ENCODE data around the gene LRRC18. TPM values are rescaled to one million over a fixed set of nuclear protein-coding genes. Genes with fewer than 3 reads are reported as not detected.
A peak's percentile ranks its signal among the peaks of the same experiment; 100 is the strongest.

The LRRC18 gene
- total RNA-seq, 2 experiments from 2014 or later = not detected

DNA sequence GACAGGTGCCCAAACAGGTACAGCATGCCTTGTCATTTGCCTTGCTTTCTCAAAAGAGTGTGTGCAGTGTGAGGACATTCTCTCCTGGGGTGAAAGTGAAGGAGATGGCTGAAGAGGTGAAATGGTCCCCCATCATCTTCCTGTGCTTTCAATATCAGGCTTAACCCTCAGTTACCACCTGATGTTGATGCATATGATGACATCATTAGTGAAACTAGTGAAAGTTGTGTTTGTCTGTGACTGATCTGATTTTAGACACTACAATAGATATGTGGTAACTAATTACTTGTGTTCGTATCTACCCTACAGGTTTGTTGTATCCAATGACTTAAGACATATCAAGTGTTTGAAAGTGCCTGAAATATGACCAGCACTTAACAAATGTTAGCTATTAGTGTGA lies 24.4 kb upstream of the LRRC18 start:
- DNase-seq = no peak
- peaks cover 10% of the 10 kb centered on the region for H3K27me3 Mint-ChIP-seq
- H3K4me1 Mint-ChIP-seq = no peaks in the 10 kb centered on the region

DNA sequence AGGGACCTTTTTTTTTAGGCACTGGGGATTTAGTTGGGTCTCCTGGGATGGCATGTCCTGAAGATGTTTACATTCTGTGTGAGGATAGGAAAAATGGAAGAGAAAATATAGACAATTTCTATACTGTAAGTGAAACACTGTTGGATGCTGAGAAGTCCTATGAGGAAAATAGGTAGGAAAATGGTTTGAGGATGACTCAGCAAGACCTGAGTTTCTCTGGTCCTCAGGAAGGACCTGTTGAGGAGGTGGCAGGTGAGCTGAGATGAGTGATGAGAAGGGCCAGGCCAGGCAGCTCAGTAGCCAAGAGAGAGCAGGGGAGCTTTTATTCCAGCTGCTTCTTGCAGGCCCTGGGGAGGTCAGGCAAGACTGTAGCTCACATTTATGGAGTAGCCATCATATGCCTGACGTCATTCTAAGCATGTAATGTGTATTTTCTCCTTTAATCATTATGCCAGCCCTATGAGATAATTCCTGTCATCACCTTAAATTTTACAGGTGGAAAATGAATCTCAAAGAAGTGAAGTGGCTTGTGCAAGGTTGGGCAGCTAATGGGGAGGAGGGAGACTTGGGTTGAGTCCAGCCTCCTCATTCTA lies 19.1 kb upstream of the LRRC18 start:
- CTCF ChIA-PET = no interaction called here

More for the DNA sequence above, 24.4 kb upstream of the LRRC18 start:
- Mint-ChIP-seq H3K9me3 (ENCODE audit: low read depth) (no peaks in the 10 kb centered on the region), H3K27ac (no peak overlapping the region), H3K36me3 (no peaks in the 10 kb centered on the region), H3K4me3 (no peak overlapping the region)
- no peak for ATAC-seq
- CTCF ChIA-PET = no interaction called here

DNA sequence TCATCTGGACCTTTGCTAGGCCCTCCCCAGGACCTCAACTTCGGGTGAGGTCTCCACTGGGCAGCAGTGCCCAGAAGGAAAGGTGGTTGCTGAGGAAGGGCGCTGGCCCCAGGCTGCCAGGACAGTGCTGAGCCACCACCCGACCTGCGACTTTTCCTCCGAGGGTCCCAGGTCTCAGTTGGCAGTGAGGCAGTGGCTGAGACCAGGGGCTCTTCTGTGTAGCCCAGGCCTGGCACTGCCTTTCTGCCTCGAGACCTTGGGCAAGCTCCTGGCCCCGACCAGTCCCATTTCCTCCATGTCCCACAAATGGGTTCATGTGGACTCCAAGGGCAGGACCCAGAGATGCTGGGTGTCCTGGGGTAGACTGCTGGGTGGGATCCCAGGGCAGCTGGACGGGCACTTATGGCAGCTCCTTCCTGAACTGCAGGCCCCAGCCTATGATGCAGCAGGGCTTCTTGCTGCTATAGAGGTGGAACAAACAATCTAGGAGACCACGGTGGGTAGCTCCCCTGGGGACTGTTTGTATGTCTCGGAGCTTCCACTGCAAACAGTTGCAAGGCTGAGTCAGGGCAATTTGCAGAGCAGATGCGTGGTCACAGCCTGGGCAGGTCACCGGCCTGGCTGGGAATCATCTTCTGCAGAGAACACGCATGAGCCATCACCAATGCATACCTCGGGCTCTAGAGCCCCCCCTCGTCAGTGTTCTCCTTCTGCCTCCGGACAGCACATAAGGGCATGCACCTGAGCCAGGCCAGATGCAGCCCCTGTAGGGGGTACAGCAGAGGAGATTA lies 17.9 kb upstream of the LRRC18 start:
- Mint-ChIP-seq H3K4me1 (no peaks in the 10 kb centered on the region), H3K27ac (no peak overlapping the region), H3K27me3 (peaks cover 14% of the 10 kb centered on the region), H3K9me3 (ENCODE audit: low read depth) (no peaks in the 10 kb centered on the region), H3K36me3 (no peaks in the 10 kb centered on the region), H3K4me3 (no peak overlapping the region)
- no peak for ATAC-seq
- DNase-seq = no peak
- CTCF ChIA-PET = no interaction called here

More for the DNA sequence above, 19.1 kb upstream of the LRRC18 start:
- Mint-ChIP-seq H3K9me3 (ENCODE audit: low read depth) (no peaks in the 10 kb centered on the region), H3K4me1 (no peaks in the 10 kb centered on the region), H3K27ac (no peak overlapping the region), H3K4me3 (no peak overlapping the region), H3K36me3 (no peaks in the 10 kb centered on the region), H3K27me3 (peaks cover 14% of the 10 kb centered on the region)
- ATAC-seq = no peak
- DNase-seq = no peak

DNA sequence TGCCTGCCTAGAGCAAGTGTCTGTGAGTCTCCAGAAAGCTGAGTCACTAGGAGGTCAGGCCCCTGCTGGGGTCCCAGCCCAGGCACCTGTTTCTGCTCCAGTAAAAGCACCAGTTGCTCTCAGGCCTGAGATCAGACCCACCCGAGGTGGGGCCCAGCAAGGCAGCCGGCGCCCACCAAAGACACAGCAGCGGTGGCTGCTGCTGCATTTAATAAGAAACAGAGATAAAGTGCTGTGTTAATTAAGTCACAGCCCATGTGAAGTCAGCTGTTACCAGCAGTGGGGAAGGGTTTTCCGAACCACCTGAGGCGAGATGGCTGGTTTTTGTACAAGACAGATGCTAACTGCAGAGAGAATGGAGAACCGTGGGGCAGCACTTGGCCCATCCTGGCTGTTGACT lies 12.1 kb upstream of the LRRC18 start:
- no peaks in the 10 kb centered on the region for H3K9me3 Mint-ChIP-seq (ENCODE audit: low read depth)
- CTCF ChIA-PET = no interaction called here
- no peak for ATAC-seq
- peaks cover 4% of the 10 kb centered on the region for H3K27me3 Mint-ChIP-seq
- no peaks in the 10 kb centered on the region for H3K4me1 Mint-ChIP-seq
- no peak overlapping the region for H3K27ac Mint-ChIP-seq
- H3K36me3 Mint-ChIP-seq = no peaks in the 10 kb centered on the region
- H3K4me3 Mint-ChIP-seq = no peak overlapping the region
- no peak for DNase-seq

DNA sequence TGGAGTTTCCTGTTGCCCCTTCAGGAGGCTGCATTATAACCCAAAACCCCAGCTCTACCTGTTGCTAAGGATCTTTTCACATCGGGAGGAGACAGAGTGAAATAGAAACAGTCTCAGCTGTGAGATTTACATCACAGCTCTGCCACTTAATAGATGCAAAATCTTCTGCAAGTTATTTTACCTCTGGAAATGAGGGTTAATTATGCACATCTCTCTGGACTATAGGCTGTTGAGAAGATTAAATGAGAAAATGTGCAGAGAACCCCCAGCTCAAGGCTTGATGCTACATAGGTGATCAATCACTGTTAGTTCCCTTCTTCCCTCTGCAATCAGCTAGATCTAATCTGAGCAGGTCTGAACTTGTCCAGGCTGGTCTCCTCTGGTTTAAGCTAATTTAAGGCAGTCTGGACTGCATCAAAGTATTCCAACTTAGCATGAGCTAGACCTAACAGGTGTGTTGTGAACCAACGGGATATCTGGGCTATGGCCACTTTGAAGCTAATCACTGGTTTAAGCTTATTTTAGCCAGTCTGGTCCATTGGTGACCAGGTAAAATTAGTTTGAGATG lies 8.9 kb upstream of the LRRC18 start:
- H3K36me3 Mint-ChIP-seq = no peaks in the 10 kb centered on the region
- no peaks in the 10 kb centered on the region for H3K9me3 Mint-ChIP-seq (ENCODE audit: low read depth)
- no peak overlapping the region for H3K4me3 Mint-ChIP-seq
- H3K27me3 Mint-ChIP-seq = no peaks in the 10 kb centered on the region
- ATAC-seq (no peak), DNase-seq (no peak)
- CTCF ChIA-PET = interaction anchor here (0.6 kb wide), 1 partner anchor 87 kb away, joined by 4 read pairs; no protein-coding TSS in a partner anchor
- no peaks in the 10 kb centered on the region for H3K4me1 Mint-ChIP-seq
- H3K27ac Mint-ChIP-seq = no peak overlapping the region

DNA sequence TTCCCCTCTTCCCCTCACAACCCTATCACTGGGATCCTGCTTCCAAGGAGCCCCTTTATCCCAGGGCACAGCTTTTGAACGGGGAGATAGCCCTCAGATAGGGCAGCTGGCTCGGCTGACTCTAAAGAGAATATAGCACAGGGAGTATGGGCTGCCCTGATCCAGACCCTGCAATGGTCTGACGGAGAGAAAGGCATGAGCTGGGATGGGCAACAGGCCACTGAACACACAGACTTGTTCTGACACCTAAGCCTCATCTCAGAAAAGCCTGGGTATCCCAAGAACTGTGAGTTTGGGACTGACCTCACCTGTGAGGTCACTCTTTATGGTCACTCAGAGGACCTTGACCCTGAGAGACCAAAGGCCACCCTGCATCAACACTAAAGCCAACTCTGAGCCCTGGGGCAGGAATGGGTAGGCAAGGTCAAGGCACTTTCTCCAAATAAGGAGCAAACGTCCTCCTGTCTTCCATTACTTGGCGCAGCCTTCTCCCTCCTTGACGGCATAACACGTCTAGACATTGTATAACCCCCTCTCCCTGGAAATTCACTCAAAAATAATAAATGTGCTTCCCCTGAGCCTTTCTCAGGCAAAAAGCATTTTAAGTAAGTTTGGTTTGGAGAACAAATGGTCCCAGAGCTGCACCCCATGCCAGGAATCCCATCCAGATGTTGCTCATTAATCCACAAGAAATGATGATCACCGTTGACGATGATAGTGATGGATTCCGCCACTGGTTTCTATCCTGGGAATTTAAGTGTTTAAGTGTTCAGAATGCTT lies 8.2 kb upstream of the LRRC18 start:
- CTCF ChIA-PET = no interaction called here
- Mint-ChIP-seq H3K36me3 (no peaks in the 10 kb centered on the region), H3K27ac (no peak overlapping the region), H3K9me3 (ENCODE audit: low read depth) (no peaks in the 10 kb centered on the region), H3K4me1 (no peaks in the 10 kb centered on the region), H3K4me3 (no peak overlapping the region), H3K27me3 (no peaks in the 10 kb centered on the region)
- no peak for DNase-seq
- ATAC-seq = no peak

DNA sequence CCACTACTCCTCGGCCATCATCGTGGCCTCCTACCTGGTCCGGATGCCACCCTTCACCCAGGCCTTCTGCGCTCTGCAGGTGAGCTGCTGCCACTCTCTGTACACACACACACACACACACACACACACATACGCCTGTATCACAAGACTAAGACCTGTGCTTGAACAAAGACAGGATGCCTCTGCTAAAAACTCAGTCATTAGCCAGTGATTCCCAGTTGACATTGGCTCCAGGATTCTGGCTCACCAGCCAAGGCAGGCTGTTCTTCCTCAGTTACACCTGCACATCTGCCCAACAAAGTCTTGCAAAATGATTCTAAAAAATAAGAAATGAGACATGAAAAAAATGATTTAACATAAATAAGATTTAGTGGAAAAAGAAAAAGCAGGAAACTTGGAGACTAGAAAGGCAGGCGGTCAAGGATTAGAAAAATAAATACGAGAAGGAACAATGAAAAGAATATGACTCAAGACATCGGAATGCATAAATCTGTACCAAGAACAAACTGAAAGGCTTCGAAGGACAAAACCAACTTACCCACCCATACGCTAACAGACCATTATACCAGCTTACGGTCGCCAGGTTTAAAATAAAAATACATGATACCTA lies 7.4 kb upstream of the LRRC18 start:
- CTCF ChIA-PET = no interaction called here
- no peaks in the 10 kb centered on the region for H3K36me3 Mint-ChIP-seq
- no peak for ATAC-seq

DNA sequence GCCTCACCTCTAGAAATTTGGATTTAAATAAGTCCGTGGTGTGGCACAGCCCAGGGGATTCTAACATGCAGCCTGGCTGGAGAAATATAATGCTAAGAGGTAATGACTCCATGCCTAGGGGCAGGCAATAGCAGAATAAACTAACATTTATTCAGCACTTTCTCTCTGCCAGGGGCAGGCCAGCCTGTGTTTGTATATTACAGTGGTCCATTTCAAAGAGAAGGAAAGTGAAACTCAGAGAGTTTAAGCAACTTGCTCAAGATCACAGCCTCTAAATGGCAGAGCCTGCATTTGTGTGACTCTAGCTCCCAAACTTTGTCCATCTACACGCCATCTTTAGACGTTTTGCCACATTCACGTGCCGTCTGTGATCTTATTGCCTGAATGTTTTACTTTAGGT lies 6.7 kb upstream of the LRRC18 start:
- no peaks in the 10 kb centered on the region for H3K4me1 Mint-ChIP-seq
- ATAC-seq (no peak), DNase-seq (no peak)
- H3K27me3 Mint-ChIP-seq = no peaks in the 10 kb centered on the region
- H3K9me3 Mint-ChIP-seq (ENCODE audit: low read depth) = no peaks in the 10 kb centered on the region
- CTCF ChIA-PET = no interaction called here
- no peak overlapping the region for H3K4me3 Mint-ChIP-seq
- no peaks in the 10 kb centered on the region for H3K36me3 Mint-ChIP-seq
- no peak overlapping the region for H3K27ac Mint-ChIP-seq

More for the DNA sequence above, 7.4 kb upstream of the LRRC18 start:
- DNase-seq = no peak
- Mint-ChIP-seq H3K4me3 (no peak overlapping the region), H3K27me3 (no peaks in the 10 kb centered on the region), H3K4me1 (no peaks in the 10 kb centered on the region), H3K9me3 (ENCODE audit: low read depth) (no peaks in the 10 kb centered on the region), H3K27ac (no peak overlapping the region)

DNA sequence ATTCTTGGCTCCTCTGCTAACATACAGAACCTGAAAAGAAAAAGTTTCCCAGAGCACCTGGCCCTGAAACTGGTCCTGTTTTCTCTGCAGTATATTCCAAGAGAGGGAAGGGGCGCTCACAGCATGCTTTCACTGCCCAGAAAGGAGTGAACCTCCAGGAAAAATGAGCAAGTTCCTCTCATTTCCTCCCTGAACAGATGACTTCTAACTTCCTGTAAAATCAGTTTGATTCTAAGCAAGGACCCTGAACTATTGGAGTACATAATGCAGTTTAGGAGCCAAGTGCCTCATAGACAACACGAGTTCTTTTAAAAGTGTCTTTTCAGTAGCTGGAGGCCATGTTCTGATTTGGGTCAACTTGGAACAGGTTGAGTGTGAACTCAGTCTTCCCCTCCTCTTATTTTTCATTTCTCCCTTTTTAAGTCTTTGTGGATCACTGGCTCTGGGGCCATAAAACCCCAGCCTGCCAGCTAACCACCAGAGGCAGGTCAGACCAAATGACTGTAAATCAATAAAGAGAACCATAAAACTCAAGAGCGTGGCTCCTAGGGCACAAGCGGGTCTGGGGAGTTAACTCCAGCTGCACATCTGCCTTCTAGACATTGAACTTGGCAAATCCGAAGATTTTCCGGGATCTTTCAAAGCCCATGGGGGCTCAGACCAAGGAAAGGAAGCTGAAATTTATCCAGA lies 5.9 kb upstream of the LRRC18 start:
- no peaks in the 10 kb centered on the region for H3K27me3 Mint-ChIP-seq
- DNase-seq (no peak), ATAC-seq (no peak)
- CTCF ChIA-PET = no interaction called here
- no peaks in the 10 kb centered on the region for H3K36me3 Mint-ChIP-seq
- H3K4me3 Mint-ChIP-seq = no peak overlapping the region
- no peak overlapping the region for H3K27ac Mint-ChIP-seq
- H3K4me1 Mint-ChIP-seq = no peaks in the 10 kb centered on the region
- no peaks in the 10 kb centered on the region for H3K9me3 Mint-ChIP-seq (ENCODE audit: low read depth)

DNA sequence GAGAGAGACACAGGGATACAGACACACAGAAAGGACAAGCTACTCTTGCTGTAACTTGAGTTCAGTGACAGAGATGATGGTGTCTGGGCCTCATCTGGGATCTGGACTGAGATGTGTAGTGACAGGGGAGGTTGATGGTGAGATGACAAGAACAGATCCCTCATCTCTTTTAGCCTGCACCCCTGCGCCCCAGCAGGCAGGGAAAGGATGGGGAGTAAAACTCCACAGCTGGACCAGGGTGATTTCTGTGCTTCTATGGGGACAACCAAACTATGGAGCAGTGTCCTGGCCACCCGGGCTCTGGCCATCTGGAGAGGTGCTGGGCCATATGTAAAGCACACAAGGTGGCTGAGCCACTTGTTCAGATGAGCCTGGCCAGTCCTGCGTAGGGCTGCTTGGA lies 4.5 kb upstream of the LRRC18 start:
- CTCF ChIA-PET = no interaction called here
- H3K27me3 Mint-ChIP-seq = no peaks in the 10 kb centered on the region

DNA sequence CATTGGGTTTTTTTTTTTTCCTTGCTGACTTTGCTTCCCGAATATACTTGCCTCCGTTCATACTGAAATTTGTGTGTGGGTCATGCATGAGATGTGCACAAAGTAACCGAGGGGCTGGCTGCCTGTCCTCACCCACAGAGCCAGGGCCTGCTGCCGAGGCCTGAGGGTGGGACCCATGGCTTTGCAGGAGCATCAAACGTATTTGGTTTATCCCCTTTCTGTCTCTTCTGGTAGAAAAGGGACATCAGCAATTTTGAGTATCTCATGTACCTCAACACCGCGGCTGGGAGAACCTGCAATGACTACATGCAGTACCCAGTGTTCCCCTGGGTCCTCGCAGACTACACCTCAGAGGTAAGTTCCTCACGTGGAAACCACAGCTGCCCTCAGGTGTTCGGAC lies 3.5 kb upstream of the LRRC18 start:
- no peaks in the 10 kb centered on the region for H3K9me3 Mint-ChIP-seq (ENCODE audit: low read depth)
- no peak overlapping the region for H3K27ac Mint-ChIP-seq
- no peak for ATAC-seq
- H3K4me1 Mint-ChIP-seq = no peaks in the 10 kb centered on the region
- no peaks in the 10 kb centered on the region for H3K36me3 Mint-ChIP-seq
- CTCF ChIA-PET = no interaction called here
- no peak overlapping the region for H3K4me3 Mint-ChIP-seq
- H3K27me3 Mint-ChIP-seq = no peaks in the 10 kb centered on the region
- no peak for DNase-seq

More for the DNA sequence above, 4.5 kb upstream of the LRRC18 start:
- DNase-seq = no peak
- no peaks in the 10 kb centered on the region for H3K4me1 Mint-ChIP-seq
- no peak overlapping the region for H3K4me3 Mint-ChIP-seq
- ATAC-seq = no peak
- no peak overlapping the region for H3K27ac Mint-ChIP-seq
- H3K9me3 Mint-ChIP-seq (ENCODE audit: low read depth) = no peaks in the 10 kb centered on the region
- H3K36me3 Mint-ChIP-seq = no peaks in the 10 kb centered on the region

DNA sequence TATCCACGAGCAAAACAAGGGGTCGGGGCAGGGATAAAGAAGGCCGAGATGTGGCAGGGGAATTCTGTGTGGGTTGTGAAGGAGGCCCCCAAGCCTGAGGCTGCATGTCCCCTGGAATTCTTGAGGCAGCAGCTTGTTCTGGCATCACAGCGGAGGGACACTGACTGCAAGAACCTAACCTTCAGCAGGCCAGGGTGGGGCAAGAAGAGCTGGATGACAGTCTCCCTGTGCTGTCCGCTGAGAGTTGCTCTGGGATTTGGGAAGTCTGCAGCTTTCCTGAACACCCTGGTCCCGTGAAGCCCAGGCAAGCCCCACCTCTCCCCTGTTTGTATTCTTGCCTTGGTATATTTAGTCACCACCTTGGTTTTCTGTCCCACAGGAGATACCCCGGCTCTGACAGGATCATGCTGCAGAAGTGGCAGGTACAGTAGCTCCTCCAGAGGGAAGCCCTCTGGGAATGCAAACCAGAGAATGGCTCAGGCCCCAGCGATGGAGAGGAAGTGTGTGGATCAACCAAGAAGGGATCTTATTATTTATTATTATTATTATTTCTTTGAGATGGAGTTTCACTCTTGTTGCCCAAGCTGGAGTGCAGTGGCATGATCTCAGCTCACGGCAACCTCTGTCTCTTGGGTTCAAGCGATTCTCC lies 1.9 kb upstream of the LRRC18 start:
- no peak overlapping the region for H3K4me3 Mint-ChIP-seq

More for the DNA sequence above, 1.9 kb upstream of the LRRC18 start:
- CTCF ChIA-PET = no interaction called here
- Mint-ChIP-seq H3K9me3 (ENCODE audit: low read depth) (no peaks in the 10 kb centered on the region), H3K27me3 (no peaks in the 10 kb centered on the region), H3K4me1 (no peaks in the 10 kb centered on the region), H3K36me3 (no peaks in the 10 kb centered on the region), H3K27ac (no peak overlapping the region)
- DNase-seq = peak; percentile 19
- ATAC-seq = no peak

Measured in activated CD8-positive, alpha-beta memory T cell treated with anti-CD3 and anti-CD28 coated beads, Interleukin-2, amount 10 ng/mL, durations not matched to agents 7 days and 5 days (primary cell).